Femur (tissue), 1 donor: ENCODE results near the gene TRAF2.

ENCODE experiments used
- DNase-seq: peaks from one replicate; pipeline ENCODE4 v3.0.0-alpha.2; 2017

TRAF2 gene

DNA sequence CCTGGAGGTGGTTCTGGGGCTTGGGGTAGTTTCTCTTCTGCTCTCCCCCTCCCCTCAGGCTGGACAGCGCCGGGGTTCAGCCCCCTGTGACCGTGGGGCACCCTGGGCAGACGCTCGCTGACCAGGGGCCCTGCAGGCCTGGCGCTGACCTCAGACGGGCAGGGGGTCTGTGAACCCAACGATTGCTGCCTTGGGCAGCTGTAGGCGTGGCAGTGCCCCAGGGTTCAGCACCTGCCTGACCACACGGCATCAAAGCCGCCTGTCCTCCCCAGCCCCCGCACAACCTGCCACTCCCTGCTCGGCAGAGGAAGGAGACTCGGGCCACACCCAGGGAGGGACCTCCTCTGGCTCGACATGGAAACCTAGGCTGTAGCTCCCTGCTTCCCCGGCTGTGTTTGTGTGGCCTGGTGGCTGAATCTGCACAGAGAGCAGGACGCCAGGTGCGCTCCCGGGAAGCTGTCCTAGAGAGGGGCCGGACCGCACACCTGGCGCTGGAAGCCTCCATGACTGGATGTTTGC lies 77.9 kb downstream of the TRAF2 start:
- no peak for DNase-seq

GRCh38 chr9:136964833-136965422 lies 78.6 kb downstream of the TRAF2 start:
- DNase-seq = no peak

DNA sequence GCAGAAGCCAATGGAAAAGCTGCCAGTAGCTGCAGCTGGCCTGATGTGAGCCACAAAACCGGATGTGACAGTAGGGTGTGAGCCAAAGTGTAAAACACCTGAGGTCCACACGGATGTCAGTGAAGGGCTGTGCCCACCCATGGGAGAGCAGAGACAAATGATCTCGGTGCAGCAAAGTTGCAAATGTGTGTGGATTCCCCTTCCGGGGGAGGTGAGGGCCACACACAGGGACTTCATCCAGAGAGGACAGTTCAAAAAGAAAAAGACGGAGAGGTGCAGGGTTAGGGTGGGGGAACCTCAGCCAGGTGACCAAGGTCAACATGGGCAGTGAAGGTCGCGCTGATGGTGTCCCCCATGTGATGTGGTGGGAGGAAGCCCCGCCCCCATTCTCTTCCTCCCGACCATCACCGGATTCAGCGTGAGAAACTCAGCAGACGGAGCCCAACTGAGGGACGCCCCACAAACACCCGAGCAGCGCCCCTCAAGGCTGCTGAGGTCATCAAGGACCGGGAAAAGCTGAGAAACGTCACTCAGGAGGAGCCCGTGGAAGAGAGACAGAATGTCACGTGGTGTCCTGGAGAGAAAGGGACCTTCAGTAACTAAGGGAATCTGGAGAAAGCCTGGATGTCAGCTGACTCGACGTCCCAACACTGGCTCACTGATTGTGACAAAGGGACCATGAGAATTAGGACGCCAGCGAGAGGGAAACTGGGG lies 79.6 kb downstream of the TRAF2 start:
- no peak for DNase-seq

- DNase-seq = no peak
Measured at GRCh38 chr9:136968333-136969127, 82.2 kb downstream of the TRAF2 start.

DNA sequence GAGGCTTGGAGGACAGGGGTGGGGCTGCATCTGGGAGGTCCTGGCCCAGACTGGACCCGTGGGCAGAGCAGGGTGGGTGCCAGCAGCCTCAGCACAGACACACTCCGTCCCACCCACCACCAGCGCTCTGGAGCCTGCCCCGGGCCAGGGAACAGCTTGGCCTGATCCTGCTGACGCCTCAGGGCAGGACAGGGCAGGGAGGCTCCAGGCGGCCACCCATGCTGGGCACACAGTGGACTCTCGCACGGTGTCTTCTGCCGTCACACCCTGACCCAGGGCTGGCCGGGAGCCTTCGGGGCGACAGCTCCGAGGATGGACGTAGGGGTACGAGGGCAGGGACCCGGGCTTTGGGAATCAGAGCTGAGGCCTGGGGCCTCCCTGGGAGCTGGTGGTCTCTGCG lies 82.8 kb downstream of the TRAF2 start:
- DNase-seq = no peak

GRCh38 chr9:136969774-136970173 lies 83.5 kb downstream of the TRAF2 start:
- DNase-seq = no peak

GRCh38 chr9:136970361-136970760 lies 84.0 kb downstream of the TRAF2 start:
- DNase-seq = no peak

DNA sequence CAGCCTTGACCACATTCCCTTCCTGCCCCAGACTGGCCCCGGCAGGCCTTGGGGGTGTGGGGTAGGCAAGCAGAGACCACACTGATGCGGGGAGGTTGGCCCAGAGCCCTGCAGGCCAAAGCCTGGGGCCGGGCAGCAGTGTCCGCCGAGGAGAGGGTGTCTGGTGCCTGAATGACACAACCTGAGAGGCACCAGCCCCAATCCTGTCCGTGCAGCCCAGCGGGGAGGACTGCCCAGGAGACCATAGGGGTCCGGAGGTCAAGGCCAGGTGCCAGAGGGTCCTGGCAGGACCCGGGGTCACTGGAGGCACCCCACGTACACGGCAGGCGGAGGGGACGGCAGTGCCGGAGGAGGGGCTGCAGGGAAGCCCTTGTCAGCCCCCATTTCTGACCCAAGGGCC lies 85.4 kb downstream of the TRAF2 start:
- no peak for DNase-seq

GRCh38 chr9:136972335-136972734 lies 86.0 kb downstream of the TRAF2 start:
- no peak for DNase-seq

- no peak for DNase-seq
Measured at GRCh38 chr9:136972743-136973142, 86.4 kb downstream of the TRAF2 start.

GRCh38 chr9:136973618-136974617 lies 87.6 kb downstream of the TRAF2 start:
- no peak for DNase-seq

DNA sequence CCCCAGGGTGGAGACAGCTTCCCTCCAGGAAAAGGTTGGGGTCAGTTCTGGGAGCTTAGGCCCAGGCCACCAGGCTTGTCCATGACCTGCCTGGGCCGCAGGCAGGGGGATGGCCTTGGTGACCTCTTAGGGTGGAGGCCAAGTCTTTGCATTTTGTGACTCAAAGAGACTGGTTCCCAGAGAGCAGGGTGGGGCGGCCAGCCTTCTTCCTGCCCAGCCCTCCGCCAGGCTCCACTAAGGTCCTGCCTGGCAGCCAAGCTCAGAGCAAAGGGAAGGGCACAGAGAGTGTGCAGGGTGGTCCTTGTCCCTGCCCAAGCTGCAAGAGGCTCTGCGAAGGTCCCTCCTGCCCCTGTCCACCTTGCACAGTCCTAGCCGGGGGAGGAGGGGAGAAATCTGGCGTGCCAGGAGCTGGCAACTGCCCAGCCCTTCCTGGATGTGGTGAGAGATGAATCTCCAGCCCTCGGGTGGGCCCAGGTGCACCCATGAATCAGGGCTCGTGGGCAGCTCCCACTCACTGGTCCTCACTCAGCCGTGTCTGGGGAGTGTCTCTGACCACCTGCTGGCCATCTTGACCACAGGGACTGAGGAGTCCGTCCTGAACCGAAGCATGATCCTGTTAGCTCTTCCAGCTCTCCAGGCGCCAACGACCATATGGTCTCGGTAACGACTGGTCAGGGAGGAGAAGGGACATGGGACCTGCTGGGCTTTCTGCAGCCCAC lies 88.7 kb downstream of the TRAF2 start:
- DNase-seq = no peak

- peak; percentile 74 for DNase-seq
Measured at GRCh38 chr9:136975644-136976043, 89.3 kb downstream of the TRAF2 start.
